NCI-H2196 (cell line): Measurements from ENCODE around the gene VWA8.
"Not testable (repeated sequence)": the region's sequence is repeated elsewhere in the genome, so short reads cannot be mapped to it uniquely, and the experiment has no call there.

Source experiments
- DNase-seq: peaks from one replicate; lab custom pipeline; 2025; ENCODE audit not compliant: unreplicated experiment; lab: John Stamatoyannopoulos, UW

The VWA8 gene

DNA sequence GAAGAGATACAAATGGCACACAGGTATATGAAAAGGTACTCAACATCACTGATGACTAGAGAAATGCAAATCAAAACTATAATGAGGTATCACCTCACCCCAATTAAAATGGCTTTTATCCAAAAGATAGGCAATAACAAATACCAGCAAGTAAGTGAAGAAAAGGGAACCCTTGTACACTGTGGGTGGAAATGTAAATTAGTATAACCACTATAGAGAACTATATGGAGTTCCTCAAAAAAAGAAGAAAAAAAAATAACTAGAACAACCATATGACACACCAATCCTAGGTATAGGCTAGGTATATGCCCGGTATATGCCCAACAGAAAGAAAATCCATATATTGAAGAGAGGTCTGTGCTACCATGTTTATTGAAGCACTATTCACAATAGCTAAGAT lies 150.9 kb downstream of the VWA8 start:
- no peak for DNase-seq

DNA sequence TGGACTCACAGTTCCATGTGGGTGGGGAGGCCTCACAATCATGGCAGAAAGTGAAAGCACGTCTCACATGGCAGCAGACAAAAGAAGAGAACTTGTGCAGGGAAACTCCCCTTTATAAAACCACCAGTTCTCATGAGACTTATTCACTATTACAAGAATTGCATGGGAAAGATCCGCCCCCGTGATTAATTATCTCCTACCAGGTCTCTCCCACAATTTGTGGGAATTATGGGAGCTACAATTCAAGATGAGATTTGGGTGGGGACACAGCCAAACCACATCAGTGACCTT lies 157.5 kb downstream of the VWA8 start:
- DNase-seq: not testable (repeated sequence)

DNA sequence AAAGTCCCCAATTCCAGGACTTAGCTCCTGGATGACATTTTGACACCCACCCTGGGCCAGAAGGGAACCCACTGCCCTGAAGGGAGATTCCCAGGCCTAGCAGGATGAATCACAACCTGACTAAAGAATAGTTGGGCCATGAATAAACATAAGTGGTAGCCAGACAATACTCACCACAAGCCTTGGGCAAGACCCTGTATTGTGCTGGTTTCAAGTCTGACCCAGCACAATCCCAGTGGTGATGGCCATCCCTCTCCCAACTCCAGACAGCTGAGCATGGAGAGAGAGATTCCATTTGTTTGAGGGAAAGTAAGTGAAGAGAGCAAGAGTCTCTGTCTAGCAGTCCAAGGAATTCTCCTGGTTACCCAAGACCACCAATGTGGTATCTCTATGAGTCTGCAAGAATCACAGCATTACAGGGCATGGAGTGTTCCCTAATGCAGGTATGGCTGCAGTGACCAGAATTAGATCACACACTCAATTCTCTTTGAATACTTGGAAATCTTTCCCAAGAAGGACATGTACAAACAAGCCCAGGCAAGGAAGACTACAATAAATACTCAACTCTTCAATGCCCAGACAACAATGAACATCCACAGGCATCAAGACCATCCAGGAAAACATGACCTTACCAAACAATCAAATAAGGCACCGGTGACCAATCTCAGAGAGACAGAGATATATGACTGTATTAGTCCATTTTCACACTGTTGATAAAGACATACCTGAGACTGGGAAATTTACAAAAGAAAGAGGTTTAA lies 158.0 kb downstream of the VWA8 start:
- no peak for DNase-seq

DNA sequence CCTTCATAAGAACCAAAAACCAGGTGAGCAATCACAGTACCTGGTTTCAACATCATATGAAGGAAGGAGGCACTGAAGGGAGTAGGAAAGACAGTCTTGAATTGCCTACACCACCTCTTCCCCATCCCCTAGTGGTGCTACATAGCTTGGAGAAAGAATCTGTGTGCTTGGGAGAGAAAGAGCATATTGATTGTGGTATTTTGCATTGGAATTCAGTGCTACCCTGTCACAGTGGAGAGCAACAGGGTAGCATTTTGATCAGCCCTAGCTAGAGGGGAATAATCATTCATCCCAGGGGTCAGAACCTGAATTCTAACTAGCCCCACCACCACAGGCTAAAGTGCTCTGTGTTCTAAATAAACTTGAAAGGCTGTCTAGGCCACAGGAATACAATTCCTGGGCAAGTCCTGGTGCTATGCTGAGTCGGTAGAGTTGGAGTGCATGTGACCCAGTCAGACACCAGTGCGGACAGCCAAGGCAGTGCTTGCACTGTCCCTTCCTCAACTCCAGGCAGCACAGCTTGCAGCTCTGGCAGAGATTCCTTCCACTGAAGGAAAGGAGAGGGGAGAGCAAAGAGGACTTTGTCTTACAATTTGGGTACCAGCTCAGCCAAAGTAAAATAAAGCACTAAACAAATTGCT lies 158.7 kb downstream of the VWA8 start:
- no peak for DNase-seq

DNA sequence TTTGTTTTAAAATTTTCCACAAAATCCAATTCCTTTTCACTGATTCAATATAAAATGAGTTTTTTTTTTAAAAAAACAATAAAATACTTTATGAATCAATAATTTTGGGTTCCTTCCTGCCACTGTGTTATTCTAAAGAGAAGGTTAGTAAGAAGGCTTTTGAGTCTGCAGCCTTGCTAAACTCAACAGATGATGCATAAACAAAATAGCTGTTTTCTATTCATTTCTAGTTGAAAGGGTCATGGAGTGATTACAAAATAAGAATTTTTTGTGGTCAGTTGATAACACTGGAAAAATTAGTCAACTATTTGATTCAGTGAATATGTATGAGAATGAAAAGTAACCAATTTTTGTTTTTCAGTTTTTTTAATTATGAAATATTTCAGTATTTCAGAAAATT lies 169.9 kb downstream of the VWA8 start:
- DNase-seq: no peak

DNA sequence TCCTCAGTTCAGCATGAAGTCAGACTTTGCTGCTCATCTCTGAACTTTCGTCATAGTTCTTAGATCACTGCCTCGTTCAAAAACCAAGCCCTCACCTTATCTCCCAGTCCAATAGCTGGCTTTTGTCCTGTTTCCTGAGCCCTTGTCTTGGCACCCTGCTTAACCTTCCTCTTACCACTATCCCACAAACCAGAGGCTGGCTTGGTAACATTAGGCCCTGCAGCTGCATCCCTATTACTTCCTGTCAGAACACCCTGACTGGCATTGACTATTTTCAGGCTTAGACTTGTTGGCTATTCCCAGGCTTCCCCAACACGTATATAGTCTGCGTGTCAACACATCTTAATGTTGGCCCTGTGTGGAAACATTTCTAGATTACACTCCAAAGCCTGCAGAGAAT lies 172.4 kb downstream of the VWA8 start:
- DNase-seq: no peak

DNA sequence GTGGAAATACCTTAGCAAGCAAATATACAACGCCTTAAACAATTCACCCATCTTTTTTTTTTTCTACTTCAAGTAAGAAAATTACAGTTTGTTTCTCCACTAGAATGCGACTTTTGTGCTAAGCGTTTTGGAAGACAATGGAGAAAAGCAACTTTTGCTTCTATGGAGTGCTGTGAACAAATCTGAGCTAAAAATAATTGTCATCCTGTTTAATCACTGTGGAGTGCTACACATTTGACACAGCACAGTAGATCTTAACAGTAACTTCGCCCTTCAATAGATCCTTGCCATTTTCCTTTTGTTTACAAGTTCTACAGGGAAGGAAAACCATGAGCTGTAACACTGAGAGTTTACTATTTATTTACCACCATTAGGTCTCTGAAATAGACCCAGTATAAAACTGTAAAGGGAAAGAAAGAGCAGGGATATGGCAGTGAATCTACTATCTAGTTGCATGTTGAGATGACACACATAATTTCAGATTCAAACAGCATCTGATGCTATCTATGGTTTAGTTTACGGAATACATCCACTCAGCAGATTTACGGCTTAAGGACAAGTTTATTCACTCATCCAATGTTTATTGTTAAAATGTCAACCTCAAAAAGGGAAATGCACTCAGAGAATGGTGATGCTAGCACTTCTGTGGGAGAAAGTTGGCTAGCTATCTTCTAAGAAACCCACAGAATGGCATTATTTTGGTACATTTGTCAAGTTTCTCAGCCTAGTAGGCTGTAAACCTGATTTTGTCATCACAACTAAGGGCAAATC lies 175.3 kb downstream of the VWA8 start:
- no peak for DNase-seq

DNA sequence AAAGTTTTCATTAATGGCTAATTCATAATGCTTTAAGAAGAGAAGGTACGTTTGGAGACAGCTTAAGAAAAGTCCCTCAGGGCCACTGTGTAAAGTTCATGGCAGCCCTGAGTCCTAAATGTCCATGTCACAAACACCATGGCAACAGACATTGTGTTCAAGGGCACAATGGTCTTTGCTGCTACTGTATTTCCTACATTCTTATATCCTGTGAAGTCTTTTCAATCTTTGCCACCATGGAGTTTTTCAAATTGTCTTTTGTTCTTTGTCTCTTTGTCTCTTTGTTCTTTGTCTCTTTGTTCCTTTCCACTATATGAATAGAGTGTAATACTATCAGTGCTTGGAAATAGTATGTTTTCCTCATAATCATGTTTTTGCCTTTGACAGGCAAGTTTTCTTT lies 178.8 kb downstream of the VWA8 start:
- DNase-seq: no peak

DNA sequence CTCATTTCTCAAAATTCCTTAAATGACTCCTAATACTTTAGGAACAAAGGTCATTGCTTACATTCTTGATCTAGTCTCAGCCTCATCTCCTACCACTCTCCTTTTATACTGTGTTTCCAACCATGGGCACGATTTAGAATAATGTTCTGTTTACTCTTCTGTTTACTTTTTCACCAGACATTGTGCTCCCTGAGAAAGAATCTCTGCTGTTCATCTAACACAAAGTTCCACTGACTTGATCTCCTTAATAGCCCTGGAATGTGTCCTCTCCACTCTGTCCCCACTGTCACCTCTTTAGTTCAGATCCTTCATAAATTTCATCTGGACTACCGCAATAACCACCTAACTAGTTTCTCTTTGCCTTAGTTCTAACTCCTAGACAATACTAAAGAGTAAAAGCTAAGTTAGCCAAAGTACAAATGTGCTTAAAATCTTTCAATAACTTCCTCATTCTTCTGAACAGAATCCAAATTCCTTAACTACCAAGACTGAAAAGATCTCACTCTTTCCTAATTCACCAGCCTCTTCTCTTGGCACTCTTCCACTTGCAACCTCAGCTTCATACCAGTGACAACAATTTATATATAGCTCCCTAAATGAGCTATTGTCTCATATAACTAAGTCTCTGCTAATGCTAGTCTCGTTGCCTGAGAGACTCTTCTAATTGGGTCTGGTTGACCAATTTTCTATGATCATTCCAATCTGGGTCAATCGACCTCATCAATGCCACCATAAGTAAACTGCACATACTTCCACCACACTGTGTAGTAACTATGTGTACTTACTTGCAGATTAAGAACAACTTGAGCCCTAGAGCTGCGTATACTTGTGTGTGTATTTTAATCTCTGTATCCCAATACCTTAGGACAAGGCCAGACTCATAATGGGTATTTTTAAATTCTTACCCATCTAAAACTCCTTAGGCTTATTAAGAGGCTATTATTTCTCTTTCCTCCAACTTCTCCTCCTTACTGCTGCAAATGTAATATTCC lies 179.9 kb downstream of the VWA8 start:
- DNase-seq: no peak

DNA sequence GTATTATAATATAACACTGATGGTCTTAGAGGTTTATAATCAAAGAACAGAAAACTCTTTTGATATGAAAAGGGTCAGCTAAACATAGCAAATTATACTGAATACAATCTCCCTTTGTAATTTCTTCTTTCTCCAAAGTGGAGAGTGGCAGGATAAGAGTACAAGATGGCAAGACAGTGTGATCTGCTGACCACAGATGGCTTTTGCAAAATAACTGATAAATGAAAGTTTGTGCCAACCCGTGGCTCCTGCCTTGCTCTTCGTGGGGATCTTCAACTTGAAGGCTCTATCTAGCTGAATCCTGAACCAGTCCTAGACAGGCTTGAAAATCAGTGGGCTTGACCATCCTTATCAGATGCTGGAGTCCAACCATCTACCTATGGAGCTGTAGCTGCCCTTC lies 185.7 kb downstream of the VWA8 start:
- DNase-seq: no peak

DNA sequence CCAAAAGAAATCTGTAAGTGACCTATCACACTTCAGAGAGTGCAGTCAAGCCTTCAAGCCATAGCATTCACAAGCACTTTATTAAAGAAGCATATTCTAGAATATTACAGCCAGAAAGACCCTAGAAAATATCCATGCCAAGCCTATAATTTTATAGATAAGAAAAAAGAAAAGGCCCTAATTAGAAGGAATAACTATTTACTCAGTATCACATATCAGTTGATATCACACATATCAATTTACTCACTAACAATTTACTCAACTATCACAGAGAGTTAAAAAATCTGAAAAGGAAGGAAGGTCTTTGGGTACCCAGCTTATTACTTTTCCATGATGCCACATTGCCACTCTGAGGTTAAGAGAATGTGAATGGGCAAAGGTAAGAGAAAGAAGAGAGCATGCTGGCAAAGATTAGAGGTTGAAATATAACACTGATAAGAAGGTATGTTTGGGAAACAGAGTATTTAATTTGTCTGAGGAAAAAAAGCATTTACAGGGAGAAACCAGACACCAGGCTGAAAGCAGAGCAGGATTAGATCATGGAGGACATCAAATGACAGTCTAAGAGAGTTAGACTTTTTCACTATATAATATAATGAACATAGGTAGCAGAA lies 186.2 kb downstream of the VWA8 start:
- DNase-seq: peak; percentile 6

DNA sequence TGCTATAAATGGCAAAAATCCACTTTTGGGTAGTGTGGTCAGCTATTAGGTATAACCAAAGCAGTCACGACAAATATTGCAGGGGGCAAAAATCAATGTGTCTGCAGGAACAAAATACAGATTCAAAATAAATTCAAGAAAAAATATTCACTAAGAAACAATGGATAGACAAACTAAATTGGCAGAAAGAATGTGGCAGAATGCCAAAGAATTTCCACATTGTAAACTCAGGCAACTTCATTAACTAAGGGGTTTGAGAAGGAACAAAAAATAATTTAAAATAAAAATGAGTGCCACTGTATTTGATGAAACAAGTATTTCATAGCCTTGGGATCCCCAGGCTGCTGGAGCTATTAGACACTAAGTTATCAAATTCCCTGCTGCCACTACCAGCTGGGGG lies 193.1 kb downstream of the VWA8 start:
- DNase-seq: peak; percentile 1

DNA sequence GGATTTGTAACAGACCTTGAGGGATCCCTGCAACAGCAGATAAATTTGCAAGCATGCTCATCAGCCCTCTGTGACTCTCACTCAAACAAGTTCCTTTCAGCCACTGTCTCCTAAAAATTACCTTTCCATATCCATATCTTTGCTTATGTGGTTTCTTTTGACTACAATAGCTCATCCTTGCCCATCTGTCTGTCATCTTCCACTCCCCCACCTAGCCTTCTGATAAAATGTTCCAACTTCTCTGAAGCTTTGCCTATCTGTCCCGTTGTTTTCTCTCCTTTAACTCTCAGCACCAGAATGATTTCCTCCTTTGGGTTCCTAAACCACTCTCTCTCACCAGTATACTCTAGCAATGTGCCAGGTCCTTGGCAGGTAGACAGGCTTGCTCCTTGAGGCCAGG lies 194.5 kb downstream of the VWA8 start:
- no peak for DNase-seq

DNA sequence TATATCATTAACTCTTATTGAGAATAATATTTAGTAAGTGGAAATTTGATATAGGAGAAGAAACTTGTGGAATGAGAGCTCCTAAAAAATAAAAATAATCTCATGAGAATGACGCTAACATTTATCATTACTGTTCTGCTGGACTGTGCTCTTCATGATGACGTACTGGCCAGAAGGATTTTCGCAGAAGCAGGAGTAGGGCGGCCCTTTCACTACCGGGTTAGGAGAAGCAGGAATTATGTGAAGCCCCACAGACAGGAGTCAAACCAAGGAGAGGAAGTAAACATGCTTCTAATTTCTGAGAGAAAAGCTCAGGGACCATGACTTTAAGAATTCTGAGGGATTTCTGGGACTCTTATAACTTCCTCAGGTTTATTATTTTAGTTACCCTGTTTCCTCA lies 195.1 kb downstream of the VWA8 start:
- no peak for DNase-seq

DNA sequence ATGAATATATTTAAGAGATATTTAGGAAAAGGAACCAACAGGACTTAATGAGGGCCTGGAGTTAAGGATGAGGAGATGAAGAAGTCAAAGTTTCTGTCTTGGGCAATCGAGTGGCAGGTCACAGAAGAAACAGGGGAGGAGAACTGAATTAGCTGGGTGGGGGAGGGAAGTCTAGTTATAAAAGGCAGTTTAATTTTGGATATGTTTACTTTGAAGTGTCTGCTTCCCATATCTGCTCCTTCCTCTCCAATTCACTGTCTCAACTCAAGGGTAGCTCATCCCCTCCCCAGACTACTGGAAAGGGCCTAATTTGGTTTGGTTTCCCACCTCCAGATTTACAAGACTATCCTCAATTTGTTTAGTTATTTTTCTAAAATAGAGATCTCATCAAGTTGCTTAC lies 195.9 kb downstream of the VWA8 start:
- no peak for DNase-seq

DNA sequence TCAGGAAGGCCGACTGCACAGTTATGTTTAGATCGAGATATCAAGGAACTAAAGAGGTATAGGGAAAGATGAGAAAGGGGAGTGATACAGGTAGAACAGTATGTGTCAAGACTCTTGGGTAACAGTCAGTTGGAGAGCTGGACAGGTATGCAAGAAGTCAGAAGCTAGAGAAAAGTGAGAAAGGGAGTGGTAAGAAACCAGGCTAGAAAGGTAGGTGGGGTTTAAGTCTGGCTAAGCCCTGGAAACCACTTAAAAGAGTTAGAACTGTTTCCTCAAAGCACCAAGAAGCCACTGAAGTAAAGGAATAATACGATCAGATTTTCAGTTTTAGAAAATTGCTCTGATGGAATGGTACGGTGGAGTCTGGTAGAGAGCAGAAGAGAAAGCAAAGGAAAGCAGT lies 196.4 kb downstream of the VWA8 start:
- no peak for DNase-seq

DNA sequence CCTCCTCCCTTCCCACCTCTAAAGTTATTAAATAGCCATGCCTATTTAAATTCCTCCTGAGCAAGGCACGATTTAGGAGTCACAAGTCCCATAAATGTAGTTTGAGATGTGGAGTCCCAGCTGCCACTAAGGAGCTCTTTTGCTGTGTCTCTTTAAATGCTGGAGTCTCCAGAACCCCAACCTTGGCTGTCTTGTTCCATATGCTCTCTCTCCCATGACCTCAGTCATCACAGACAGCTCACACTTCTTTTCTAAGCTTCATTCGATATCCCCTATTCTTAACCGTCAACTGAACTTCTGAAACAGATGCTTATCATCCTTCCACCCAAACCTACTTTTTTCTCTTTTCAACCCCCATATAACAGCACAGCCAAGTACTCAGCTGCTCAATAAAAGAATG lies 197.1 kb downstream of the VWA8 start:
- DNase-seq: no peak

DNA sequence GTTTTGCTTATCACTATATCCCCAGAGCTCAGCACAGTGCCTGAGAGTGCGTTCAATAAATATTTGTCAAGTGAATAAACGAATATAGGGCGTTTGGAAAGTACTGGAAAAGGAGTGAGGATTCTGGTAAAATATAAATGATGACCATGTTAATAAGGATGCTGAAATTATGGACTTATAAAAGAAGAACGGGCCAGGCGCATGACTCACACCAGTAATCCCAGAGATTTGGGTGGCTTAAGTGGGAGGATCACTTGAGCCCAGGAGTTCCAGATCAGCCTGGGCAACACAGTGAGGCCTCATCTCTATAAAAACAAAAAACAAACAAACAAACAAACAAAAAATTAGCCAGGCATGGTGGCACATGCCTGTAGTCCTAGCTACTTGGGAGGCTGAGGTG lies 198.1 kb downstream of the VWA8 start:
- no peak for DNase-seq

DNA sequence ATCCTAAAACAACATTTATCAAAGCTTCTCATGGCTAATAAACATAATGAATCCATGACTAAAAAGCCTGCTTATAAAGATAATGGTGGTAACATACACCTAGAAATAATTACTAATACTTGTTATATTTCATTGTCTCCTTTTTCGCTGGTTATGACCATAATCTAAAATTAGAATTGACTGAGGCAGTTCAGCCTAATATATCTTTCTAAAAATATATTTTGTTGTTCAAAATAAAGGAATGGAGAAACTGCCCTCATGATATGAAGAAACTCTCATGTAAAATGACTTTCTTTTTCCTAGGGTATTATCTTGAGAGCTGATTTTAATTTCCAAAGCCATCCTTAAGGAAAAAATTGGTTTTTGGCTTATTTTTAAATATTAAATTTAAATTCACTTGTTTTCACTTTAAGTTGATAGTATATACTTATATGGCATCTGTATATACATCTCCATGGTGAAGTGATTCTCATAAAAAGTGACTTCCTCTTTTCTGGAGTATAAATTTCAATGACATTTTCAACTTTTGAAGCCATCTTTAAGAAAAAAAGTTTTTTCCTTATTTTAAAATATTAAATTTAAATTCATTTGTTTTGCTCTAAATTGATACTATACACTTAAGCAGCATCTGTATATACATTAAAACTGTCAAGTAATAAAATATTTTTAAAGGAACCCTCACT lies 204.6 kb downstream of the VWA8 start:
- no peak for DNase-seq

DNA sequence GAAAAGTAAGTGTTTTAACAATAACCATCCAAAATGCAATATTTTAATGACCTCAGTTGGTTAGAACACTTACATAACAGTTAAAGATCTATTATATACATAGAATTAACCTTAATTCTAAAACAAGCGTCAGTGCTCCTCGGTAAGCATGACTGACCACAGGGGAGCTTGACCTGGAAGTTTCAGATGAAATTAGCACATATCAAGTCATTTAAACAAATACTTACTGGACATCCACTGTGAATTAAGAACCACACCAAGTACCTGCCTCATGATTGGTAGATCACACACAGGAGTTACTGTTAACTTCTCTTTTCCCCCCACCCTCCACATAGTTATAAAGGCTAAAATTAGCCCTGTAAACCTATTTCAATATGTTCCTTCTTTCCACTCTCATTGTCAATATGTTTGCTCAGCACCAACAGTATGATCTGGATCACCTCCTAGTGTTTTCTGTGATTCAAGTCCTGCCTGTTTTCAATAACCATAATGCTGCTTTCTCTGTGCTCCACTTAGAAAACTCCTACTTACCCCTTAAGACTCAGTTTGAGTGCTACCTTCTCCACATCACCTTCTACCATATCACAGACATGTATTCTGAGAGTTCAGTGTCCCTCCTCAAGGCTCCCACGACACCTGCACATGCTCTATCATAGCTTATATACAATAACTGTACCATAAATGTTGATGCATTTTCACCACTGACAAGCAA lies 209.0 kb downstream of the VWA8 start:
- no peak for DNase-seq
